Measurements from ENCODE around the gene RGS7.

DNA sequence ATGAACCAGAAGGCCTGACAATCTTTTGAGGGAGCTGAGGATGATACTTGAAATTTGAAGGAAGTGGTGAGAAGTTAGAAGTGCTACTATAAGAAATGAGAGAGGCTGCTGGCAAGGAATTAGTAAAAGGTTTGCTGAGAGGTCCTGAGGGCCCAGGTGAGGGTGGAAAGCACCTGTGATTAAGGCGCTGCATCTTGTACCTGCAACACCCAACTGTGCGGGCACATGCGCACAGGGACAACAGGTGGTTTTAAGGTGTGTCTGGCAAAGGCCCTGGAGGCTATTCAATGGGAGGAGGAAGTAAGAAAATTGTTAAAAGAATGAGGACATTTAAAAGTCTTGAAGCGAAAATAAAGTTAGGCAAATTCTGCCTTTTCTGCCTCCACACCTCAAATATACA is 349.3 kb downstream of the RGS7 start:
- TF ChIP-seq, protein P1, sequence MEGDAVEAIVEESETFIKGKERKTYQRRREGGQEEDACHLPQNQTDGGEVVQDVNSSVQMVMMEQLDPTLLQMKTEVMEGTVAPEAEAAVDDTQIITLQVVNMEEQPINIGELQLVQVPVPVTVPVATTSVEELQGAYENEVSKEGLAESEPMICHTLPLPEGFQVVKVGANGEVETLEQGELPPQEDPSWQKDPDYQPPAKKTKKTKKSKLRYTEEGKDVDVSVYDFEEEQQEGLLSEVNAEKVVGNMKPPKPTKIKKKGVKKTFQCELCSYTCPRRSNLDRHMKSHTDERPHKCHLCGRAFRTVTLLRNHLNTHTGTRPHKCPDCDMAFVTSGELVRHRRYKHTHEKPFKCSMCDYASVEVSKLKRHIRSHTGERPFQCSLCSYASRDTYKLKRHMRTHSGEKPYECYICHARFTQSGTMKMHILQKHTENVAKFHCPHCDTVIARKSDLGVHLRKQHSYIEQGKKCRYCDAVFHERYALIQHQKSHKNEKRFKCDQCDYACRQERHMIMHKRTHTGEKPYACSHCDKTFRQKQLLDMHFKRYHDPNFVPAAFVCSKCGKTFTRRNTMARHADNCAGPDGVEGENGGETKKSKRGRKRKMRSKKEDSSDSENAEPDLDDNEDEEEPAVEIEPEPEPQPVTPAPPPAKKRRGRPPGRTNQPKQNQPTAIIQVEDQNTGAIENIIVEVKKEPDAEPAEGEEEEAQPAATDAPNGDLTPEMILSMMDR (IDR thresholded peaks at IDR 0.05): no peak
- TF ChIP-seq POLR2A (IDR thresholded peaks at IDR 0.05): no peak

All from gastroesophageal sphincter (tissue), 3 donors.